ENCODE measurements around the gene CAMTA2.

- TF ChIP-seq CTCF (IDR thresholded peaks at IDR 0.05) (no peak), POLR2AphosphoS5 (IDR thresholded peaks at IDR 0.05) (no peak), POLR2A (IDR thresholded peaks at IDR 0.05; ENCODE audit: low read depth) (no peak)
Measured at GRCh38 chr17:5024604-5025003, 37.1 kb upstream of the CAMTA2 start.
